Hepatocyte (in vitro differentiated cells): ENCODE measurements around the gene ALDH4A1.

Experiments used
- EZH2 ChIP-seq: fragments of 200-600 bp; sonication (generic); IDR thresholded peaks from 2 replicates; pipeline ENCODE4 v1.6.1; 2016; ENCODE audit warnings: antibody characterized with exemption, mild to moderate bottlenecking, borderline replicate concordance
- EZH2phosphoT487 ChIP-seq: fragments of 200-600 bp; sonication (generic); IDR thresholded peaks from one replicate; pipeline ENCODE4 v1.6.1; 2018; ENCODE audit warnings: antibody characterized with exemption, mild to moderate bottlenecking, low read depth, moderate library complexity; ENCODE audit not compliant: unreplicated experiment, severe bottlenecking
- TF ChIP-seq, protein P1 (sequence below): fragments of 200-600 bp; sonication (generic); IDR thresholded peaks from 2 replicates; pipeline ENCODE4 v1.5.1; 2016; ENCODE audit warnings: antibody characterized with exemption, mild to moderate bottlenecking; ENCODE audit not compliant: poor library complexity

DNA sequence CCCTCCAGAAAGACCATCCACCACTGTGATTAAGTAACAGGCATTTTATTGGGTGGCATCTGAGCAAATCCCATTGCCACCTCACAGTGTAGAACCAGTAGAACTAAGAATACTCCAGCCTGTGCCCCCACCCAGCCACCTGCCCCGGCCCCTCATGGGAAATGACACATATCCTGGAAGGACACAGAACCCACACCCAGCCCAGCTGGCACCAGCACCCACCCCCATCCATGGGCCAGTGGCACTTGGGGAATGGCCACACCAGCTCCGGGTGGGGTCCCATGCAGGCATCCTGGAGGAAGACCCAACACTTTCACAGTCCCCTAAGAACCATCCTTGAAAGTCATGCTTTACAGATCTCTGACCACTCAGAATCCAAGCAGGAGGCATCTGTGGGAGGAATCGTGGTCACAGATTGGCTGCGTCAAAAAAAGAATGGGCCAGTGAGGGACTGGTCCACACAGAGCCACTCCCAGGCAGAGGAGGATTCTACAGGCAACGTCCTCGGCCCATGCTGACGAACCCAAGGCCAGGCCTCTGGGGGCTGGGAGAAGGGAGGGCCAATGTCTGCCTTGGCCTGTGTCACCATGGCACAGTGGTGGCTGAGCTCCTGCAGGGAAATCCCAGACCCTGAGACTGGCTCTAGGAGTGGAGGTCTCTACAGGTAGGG lies 30.8 kb downstream of the ALDH4A1 start:
- TF ChIP-seq, protein P1, sequence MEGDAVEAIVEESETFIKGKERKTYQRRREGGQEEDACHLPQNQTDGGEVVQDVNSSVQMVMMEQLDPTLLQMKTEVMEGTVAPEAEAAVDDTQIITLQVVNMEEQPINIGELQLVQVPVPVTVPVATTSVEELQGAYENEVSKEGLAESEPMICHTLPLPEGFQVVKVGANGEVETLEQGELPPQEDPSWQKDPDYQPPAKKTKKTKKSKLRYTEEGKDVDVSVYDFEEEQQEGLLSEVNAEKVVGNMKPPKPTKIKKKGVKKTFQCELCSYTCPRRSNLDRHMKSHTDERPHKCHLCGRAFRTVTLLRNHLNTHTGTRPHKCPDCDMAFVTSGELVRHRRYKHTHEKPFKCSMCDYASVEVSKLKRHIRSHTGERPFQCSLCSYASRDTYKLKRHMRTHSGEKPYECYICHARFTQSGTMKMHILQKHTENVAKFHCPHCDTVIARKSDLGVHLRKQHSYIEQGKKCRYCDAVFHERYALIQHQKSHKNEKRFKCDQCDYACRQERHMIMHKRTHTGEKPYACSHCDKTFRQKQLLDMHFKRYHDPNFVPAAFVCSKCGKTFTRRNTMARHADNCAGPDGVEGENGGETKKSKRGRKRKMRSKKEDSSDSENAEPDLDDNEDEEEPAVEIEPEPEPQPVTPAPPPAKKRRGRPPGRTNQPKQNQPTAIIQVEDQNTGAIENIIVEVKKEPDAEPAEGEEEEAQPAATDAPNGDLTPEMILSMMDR, result no peak
- TF ChIP-seq EZH2 (no peak), EZH2phosphoT487 (no peak)
